HG02852 (cell line): ENCODE measurements around the gene TRPC6.
A peak's percentile ranks its signal among the peaks of the same experiment; 100 is the strongest.

Experiments
- ATAC-seq: cut with Tn5 transposase; IDR thresholded peaks from one replicate; pipeline ENCODE4 v1.9.1; 2021; ENCODE audit warnings: mild to moderate bottlenecking, moderate library complexity; ENCODE audit not compliant: unreplicated experiment

TRPC6 gene

GRCh38 chr11:101583251-101584128, at the start of gene TRPC6:
TRPC6 (minus strand) TSS chr11:101584007; CDS start chr11:101583503, 504 bp downstream.
- no peak for ATAC-seq

GRCh38 chr11:101620026-101620425, 36.2 kb upstream of the TRPC6 start:
- no peak for ATAC-seq

GRCh38 chr11:101618709-101619108, 34.9 kb upstream of the TRPC6 start:
- ATAC-seq = no peak

DNA sequence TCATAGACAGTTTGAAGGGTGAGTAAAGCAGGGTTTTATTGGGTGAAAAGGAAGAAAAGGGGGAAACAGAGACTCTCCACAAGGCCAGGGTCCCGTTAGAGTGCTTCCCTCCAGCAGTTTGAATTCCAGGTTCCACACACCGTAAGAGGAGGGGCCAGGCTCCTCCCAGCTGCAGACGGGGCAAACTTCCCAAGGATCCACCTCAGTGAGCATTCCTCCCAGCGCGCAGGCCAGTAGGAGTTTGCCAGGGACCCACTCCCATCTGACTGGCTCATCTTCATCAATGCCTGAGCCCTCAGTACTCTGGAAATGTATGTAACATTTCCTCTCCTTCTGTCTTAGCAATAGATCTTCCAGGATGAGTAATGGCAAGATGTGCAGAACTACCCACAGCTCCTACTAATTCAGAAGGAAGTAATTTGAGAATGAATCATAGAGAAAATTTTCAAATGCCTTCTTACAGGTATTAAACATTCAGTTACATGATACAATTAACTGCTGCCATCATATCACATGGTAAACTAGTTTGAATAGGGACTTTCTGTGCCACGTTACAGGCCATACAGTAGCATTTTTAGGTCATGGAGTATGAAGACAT, 34.0 kb upstream of the TRPC6 start:
- ATAC-seq = no peak

- no peak for ATAC-seq
Measured at GRCh38 chr11:101612481-101612880, 28.7 kb upstream of the TRPC6 start.

- ATAC-seq = no peak
Measured at GRCh38 chr11:101600924-101601323, 17.1 kb upstream of the TRPC6 start.

DNA sequence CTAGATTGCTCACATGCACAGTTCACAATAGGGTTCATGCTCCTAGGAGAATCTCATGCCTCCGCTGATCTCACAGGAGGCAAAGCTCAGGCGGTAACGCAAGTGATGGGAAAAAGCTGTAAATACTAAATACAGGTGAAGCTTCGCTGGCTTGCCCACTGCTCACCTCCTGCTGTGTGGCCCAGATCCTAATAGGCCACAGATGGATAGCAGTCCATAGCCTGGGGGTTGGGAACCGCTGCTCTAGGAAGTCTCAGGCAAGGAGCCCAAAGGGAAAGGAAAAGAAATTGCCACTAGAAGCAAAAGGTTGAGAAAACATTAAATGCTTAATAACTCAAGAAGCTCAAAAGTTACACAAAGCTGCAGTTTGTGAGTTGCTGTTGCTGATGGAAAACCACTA, 3.2 kb upstream of the TRPC6 start:
- no peak for ATAC-seq

- no peak for ATAC-seq
Measured at GRCh38 chr11:101584655-101585054, 848 bp upstream of the TRPC6 start.

- ATAC-seq = no peak
Measured at GRCh38 chr11:101584129-101584515, 315 bp upstream of the TRPC6 start.

DNA sequence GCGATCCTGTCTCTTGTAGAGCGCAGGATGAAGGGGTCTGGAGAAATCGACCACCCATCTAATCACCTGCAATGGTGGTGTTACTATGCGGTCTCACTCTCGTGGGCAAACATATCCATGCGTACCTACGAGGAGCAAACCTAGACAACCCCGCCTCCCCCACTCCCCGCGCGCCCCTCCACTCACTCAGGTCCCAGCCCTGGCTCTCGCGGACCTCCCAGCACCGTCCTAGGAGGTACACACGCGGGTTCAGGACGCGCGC, 887 bp downstream of the TRPC6 start:
- ATAC-seq = no peak

DNA sequence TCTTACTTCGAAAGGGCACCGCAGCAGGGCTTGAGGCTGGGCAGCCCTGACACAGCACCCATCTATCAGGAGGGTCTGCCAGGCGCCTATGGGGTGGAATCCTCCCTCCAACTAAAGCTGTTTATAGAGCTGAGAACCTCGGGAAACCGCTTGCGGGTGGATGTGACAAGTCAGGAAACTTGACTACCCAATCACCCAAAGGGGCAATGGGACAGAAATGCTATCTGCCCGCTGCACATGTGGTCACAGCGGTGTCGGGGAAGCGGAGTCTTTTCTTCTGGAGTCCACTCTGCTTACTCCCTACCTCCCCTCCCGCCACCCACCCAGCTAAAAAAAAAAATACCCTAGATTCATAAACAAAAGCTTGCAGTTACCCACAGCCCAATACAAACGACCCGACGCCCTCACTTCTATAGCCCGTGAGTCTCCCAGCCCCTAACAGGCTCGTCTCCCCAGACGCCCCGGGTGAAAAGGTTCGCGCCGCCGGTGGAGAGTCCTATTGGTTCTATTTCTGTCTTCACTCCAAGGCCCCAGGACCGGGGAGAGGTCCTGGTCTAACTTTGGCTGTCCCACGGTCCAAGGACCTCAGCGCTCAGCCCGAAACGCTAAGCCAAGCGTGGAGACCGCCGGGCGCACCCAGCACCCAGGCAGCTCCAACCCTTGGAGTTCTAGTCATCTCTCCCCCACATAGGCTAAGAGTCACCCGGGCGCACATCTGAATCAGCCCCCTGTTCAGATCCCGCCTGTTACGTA, 1.4 kb downstream of the TRPC6 start:
- no peak for ATAC-seq

DNA sequence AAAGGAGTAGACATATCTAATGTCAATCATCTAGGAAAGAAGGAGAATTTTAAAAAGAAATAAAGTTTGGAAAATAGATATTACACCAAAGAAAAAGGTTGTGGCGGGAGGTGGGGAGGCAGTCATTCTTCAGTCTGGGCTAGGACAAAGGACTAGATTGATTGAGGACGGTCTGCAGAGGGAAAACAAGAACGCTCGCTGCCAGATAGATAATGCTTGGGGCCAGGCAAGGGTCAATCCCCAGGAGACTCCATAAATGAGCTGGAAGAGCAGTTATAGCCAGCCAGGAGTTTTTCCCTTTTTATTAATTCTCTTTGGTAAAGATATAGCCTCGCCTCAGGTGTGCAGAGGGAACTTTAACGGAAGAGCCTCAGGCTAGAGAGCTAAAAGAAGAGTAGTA, 6.3 kb downstream of the TRPC6 start:
- ATAC-seq = no peak

DNA sequence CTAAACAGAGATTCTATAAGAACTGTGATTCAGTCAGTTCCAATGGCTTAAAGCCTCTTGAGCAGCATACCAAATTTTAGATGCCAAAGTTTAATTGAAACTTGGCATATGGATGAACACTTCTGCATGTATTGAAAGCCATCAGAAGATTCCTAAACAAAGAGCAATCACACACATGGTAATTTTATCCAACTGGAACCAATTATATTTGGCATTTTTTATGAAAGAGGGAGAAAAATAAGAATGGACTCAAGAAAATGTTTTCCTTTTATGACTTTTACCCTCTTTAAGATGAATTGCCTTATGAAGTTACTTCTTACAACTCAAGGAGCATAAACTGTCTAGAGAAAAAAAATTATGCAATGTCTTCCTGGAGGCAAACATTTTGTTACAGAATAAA, 7.4 kb downstream of the TRPC6 start:
- ATAC-seq = no peak

- no peak for ATAC-seq
Measured at GRCh38 chr11:101574886-101575285, 8.9 kb downstream of the TRPC6 start.

- ATAC-seq = no peak
Measured at GRCh38 chr11:101567071-101567470, 16.7 kb downstream of the TRPC6 start.

- no peak for ATAC-seq
Measured at GRCh38 chr11:101566626-101567025, 17.2 kb downstream of the TRPC6 start.

- no peak for ATAC-seq
Measured at GRCh38 chr11:101563166-101563565, 20.6 kb downstream of the TRPC6 start.

DNA sequence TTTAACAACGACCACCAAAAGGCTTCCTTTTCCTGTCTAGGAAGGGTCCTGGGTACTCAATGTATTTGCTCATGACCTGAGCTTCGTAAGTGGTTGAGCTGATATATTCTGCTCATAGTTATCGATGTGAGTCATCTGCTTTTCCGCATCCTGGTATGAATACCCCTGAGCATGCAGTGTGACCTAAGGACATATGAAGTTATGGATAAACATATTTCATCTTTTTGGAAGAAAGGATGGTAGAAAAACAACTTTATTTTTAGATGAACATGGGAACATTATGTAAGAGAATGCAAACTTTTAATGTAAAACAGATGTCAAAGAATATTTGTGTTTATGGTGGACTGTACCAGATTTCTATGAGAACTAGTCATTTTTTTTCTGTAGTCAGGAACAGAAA, 28.4 kb downstream of the TRPC6 start:
- no peak for ATAC-seq

- ATAC-seq = peak; percentile 99
Measured at GRCh38 chr11:101553891-101554292, 29.9 kb downstream of the TRPC6 start.

GRCh38 chr11:101552888-101553287, 30.9 kb downstream of the TRPC6 start:
- ATAC-seq = no peak

- no peak for ATAC-seq
Measured at GRCh38 chr11:101528541-101528940, 55.3 kb downstream of the TRPC6 start.

- ATAC-seq = no peak
Measured at GRCh38 chr11:101523634-101524260, 60.1 kb downstream of the TRPC6 start.
